Measurements from ENCODE around the gene ITK. TPM values are rescaled to one million over a fixed set of nuclear protein-coding genes. Genes with fewer than 3 reads are reported as not detected.
"Not testable (repeated sequence)": the region's sequence is repeated elsewhere in the genome, so short reads cannot be mapped to it uniquely, and the experiment has no call there.

The ITK gene
- total RNA-seq, 1 donor from 2014 or later, result 4.7 TPM

- DNase-seq (ENCODE audit: low spot score), result no peak
These were observed 13.4 kb upstream of the ITK start for GRCh38 chr5:157167214-157167621.

- DNase-seq (ENCODE audit: low spot score), result no peak
These were observed 12.4 kb upstream of the ITK start for GRCh38 chr5:157168286-157168685.

DNA sequence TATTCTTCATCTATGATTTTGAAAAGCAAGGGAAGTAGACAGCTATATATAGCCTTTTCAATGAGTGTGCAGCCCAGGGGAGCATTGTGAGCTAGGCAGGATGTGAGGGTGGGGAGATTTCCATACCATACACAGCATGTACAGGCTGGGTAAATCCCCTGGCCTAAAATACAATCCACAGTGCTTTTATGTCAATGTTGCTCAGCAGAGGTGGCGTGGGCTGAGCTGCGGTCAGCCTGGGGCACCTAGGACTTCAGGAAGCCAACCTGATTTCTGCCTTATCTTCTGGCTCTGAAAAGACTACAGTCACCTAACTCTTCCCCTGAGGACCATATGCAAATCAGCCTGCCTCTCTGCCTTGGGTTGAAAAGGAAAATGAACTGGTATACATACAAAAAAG, 8.2 kb upstream of the ITK start:
- no peak for DNase-seq (ENCODE audit: low spot score)

DNA sequence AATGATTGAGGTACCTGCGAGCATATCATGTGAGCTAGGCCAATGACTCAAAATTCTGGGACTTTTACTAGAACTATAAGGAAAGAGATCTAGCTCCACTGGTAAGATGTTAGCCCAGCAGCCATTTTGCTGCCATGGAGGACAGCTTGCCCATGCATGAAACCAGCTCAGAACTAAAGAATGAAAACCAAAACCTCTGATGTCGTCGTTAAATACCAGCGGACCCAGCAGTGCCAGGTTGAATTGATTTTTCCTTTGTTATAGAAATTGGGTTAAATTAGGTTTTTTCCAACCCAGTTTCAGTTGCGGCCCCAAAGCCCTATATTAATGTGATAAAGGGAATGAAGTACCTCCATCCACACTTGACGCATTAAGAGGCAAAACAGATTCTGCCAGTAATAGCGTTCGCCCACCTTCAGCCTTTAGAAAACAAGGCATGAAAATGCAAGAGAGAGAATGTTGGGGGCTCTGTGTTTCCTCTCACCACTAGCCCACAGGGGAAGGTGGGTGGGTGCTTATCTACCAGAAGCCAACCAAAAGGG, 5.5 kb upstream of the ITK start:
- no peak for DNase-seq (ENCODE audit: low spot score)

DNA sequence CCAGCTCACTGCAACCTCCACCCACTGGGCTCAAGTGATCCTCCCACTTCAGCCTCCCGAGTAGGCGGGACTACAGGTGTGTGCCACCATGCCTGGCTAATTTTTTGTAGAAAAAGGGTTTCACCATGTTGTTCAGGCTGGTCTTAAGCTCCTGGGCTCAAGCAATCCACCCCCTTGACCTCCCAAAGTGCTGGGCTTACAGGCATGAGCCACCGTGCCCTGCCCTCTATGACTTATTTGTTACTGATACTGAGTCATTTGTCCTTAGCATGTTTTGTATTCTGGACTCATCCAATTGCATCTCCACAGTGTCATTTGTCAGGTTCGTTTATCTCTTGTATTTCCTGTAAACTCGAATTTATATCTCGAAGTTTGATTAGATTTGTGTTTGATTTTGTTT, 2.7 kb upstream of the ITK start:
- DNase-seq (ENCODE audit: low spot score), result no peak

- DNase-seq (ENCODE audit: low spot score), result no peak
These were observed 1.7 kb upstream of the ITK start for GRCh38 chr5:157178966-157179365.

- DNase-seq (ENCODE audit: low spot score), result no peak
These were observed 1.6 kb downstream of the ITK start for GRCh38 chr5:157182143-157182757.

DNA sequence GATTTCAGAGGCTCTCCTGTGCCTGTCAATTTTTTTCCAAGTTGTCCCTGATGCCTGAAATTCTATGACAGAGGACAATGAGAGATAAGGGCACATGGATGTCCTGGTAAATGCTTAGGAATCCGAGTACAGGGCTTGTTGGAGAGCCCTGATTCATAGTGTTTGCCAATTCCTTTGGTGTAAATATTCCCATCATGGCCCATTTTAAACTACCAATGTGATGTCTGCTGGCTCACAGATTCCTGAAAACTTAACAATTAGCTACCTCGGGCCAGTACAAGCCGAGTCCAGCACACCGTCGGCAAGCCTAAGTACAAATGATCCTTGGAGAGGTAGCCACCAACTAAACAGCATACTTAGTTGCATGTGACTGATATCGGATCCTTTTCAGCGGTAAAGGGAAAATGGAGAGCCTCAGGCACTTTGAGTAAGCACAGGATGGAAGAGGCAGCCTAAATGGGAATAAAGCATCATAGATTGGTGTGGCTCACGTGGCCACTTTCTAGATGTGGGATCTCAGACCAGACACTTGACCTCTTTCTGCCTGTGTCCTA, 3.6 kb downstream of the ITK start:
- no peak for DNase-seq (ENCODE audit: low spot score)

- not testable (repeated sequence) for DNase-seq (ENCODE audit: low spot score)
These were observed 4.5 kb downstream of the ITK start for GRCh38 chr5:157185122-157185521.

GRCh38 chr5:157186309-157187045, 5.8 kb downstream of the ITK start:
- DNase-seq (ENCODE audit: low spot score), result no peak

- DNase-seq (ENCODE audit: low spot score), result no peak
These were observed 6.6 kb downstream of the ITK start for GRCh38 chr5:157187046-157187754.

DNA sequence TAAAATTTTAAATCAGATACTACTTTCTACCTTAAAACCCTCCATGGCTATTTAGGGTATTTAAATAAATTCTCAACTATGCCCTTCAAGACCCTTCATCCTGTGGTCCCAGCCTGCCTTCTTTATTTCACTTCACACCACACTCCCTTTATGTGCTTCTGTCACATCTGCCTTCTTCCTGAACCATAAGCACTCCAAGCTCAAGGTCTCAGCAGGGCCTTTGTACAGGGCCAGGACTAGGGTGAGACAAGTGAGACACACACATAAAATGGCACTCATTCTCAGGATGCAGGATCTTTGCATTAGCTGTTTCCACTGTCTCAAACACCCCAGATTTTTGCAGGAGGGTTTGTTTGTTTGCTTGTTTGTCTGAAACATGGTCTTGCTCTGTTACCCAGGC, 7.6 kb downstream of the ITK start:
- no peak for DNase-seq (ENCODE audit: low spot score)

DNA sequence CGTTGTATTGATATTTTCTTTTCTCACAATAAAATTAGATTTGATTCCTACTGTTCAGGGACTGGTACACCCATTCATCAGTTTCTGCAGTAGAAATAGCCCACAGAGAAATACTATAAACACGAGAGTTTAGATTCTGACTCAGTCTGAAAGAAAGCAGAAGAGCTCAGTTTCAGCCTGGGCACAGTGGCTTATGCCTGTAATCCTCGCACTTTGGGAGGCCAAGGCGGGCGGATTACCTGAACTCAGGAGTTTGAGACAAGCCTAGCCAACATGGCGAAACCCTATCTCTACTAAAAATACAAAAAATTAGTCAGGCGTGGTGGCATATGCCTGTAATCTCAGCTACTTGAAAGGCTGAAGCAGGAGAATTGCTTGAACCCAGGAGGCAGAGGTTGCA, 8.6 kb downstream of the ITK start:
- no peak for DNase-seq (ENCODE audit: low spot score)

DNA sequence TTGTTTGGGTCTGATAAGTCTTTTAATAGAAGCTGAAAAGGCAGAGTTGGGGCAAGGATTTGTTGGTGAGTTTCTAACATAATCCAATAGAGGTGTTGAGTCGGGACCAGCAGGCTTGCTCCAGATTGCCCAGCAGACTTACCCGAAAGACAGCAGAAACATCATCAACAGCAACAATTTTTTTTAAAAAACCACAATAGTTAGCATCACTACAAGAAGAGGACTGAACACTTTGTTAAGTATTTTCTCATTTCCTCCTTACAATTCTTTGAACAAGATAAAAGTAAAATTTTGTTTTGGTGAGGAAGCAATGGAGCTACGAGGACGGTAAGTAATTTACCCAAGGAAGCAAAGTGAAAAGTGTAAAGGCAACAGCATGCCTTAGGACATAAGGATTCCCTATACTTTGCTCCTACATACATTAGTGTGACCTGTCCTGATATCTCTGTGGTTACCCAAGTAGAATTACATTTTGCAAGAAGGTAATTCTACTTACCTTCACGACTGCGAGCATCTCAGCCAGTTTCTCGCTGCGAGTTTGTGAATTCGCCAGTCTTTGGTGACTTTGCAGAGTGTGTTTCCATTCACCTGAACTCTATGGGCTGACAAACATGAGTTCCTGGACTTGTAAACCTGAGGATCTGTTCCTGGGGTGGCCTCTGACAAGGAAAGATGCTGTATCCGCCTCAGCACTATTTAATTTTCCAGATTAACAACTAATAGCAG, 13.2 kb downstream of the ITK start:
- no peak for DNase-seq (ENCODE audit: low spot score)

GRCh38 chr5:157196045-157196444, 15.4 kb downstream of the ITK start:
- no peak for DNase-seq (ENCODE audit: low spot score)

DNA sequence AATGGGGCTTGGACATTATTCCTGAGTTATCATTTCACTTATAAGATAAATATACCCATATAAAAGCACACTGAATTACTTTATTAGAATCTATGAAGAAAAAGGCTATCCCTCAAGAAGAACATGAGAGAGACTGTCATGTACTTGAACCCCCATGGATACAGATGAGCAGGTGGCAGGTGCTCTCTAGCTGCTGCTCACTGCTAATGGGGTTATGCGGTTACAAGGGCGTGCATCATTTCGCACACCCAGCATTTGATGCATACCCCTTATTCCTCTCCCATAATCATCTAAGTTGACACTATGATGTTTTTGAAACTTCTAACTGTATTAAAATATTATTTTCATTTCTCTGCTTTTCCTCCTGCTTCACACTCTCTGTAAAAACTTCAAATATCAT, 16.4 kb downstream of the ITK start:
- DNase-seq (ENCODE audit: low spot score), result no peak

DNA sequence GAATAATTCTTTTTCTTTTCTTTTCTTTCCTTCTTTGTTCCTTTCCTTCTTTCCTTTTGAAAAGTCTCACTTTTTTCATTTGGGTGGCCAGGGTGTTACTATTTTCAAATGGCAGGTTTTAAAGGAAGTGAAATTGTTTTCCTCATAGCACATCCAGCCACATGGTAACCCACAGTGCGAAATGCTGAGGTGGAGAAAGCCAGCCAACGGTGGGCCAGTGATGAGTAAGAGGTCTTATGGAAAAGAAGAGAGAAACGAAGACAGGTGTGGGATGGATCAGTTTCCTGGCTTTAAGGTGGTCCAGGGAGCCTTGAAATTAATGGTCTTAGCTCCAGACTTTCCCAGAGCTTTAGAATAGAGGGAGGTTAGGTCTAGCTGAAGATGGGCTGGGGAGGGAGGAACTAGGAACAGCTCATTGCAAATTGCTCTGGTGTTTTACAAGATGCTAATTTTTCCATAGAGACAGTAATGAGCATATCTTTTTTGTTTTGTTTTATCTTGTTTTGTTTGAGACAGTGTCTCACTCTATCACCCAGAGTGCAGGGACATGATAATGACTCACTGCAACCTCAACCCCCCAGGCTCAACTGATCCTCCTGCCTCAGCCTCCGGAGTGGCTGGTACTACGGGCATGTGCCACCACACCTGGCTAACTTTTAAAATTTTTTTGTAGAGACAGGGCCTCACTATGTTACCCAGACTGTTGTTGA, 17.8 kb downstream of the ITK start:
- DNase-seq (ENCODE audit: low spot score), result no peak

- DNase-seq (ENCODE audit: low spot score), result no peak
These were observed 21.2 kb downstream of the ITK start for GRCh38 chr5:157201857-157202256.

DNA sequence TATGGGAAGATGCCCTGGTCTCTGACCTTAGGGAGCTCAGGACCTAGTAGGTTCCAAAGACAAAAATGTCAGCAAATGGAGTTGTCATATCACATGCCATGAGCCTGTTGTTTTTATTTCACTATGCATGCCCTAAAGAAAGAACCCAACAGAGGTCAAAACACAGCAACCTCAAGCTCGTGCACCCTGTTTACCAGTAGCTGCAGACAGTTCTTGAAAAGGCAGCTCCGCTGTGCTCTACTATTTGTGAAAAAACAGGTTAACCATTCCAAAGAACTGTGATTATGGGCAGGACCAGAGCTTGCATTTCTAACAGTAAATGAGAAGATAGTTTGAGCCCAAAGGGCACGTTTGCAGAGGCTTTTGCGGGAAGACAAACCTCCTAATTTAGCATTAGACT, 22.8 kb downstream of the ITK start:
- DNase-seq (ENCODE audit: low spot score), result no peak

GRCh38 chr5:157204765-157205164, 24.1 kb downstream of the ITK start:
- no peak for DNase-seq (ENCODE audit: low spot score)

DNA sequence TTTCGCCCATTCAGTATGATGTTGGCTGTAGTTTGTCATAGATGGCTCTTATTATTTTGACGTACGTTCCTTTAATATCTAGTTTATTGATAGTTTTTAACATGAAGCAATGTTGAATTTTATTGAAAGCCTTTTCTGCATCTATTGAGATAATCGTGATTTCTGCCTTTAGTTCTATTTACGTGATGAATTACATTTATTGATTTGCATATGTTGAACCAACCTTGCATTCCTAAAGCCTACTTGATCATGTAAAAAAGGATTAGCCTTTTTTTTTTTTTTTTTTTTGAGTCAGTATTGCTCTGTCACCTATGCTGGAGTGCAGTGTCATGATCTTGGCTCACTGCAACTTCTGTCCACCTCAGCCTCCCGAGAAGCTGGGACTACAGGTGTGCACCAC, 25.1 kb downstream of the ITK start:
- no peak for DNase-seq (ENCODE audit: low spot score)
